NB4 (cell line): Measurements from ENCODE around the gene UHRF1.
"Not testable (repeated sequence)": the region's sequence is repeated elsewhere in the genome, so short reads cannot be mapped to it uniquely, and the experiment has no call there.

Experiments
- DNase-seq: peaks from one replicate; pipeline ENCODE4 v3.0.0; 2010; ENCODE audit warnings: low read depth
- H3K4me3 ChIP-seq: one replicate; pipeline ENCODE4 v1.5.1; 2011; ENCODE audit warnings: mild to moderate bottlenecking, low read depth, low read length, moderate library complexity
- MYC ChIP-seq: IDR thresholded peaks from 2 replicates; pipeline ENCODE4 v1.6.1; 2011; ENCODE audit warnings: low read depth, low read length
- POLR2A ChIP-seq: IDR thresholded peaks from 2 replicates; pipeline ENCODE4 v1.6.1; 2011; ENCODE audit warnings: mild to moderate bottlenecking; ENCODE audit not compliant: insufficient read length; ENCODE audit errors: extremely low read depth
- TF ChIP-seq, protein P1 (sequence below): IDR thresholded peaks from one replicate; pipeline ENCODE4 v1.5.1; 2012; ENCODE audit warnings: low read depth, low read length
- TF ChIP-seq, protein P2 (sequence below): IDR thresholded peaks from 2 replicates; pipeline ENCODE4 v1.6.1; 2011; ENCODE audit warnings: low read depth, low read length

UHRF1 gene

DNA sequence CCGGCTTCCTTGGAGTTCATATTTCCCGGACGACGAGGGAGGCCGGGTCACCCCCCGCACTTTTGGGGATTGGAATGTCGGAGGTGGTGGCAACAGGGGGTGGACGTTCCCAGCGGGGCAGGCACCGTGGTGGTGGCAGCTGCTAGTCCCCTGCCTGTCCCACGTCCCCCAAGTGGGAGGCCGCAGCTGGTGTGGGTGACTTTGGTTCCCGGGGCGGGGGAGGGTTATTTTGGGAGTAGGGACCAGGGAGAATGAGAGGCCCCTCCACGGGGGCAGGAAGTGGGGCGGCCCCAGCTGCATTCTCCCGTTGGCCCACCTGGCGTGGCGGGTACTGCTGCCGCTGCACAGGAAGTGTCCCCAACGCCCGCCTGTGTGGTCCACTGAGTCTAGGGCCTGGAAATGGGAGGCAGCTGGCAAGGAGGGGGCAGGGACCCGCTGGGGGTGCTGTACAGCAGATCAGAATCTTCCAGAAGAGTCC is 30.8 kb upstream of the UHRF1 start:
- no peak overlapping the region for H3K4me3 ChIP-seq
- TF ChIP-seq, protein P1, sequence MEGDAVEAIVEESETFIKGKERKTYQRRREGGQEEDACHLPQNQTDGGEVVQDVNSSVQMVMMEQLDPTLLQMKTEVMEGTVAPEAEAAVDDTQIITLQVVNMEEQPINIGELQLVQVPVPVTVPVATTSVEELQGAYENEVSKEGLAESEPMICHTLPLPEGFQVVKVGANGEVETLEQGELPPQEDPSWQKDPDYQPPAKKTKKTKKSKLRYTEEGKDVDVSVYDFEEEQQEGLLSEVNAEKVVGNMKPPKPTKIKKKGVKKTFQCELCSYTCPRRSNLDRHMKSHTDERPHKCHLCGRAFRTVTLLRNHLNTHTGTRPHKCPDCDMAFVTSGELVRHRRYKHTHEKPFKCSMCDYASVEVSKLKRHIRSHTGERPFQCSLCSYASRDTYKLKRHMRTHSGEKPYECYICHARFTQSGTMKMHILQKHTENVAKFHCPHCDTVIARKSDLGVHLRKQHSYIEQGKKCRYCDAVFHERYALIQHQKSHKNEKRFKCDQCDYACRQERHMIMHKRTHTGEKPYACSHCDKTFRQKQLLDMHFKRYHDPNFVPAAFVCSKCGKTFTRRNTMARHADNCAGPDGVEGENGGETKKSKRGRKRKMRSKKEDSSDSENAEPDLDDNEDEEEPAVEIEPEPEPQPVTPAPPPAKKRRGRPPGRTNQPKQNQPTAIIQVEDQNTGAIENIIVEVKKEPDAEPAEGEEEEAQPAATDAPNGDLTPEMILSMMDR: no peak
- TF ChIP-seq, protein P2, sequence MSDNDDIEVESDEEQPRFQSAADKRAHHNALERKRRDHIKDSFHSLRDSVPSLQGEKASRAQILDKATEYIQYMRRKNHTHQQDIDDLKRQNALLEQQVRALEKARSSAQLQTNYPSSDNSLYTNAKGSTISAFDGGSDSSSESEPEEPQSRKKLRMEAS: no peak
- no peak for TF ChIP-seq POLR2A
- no peak for TF ChIP-seq MYC
- DNase-seq: no peak

DNA sequence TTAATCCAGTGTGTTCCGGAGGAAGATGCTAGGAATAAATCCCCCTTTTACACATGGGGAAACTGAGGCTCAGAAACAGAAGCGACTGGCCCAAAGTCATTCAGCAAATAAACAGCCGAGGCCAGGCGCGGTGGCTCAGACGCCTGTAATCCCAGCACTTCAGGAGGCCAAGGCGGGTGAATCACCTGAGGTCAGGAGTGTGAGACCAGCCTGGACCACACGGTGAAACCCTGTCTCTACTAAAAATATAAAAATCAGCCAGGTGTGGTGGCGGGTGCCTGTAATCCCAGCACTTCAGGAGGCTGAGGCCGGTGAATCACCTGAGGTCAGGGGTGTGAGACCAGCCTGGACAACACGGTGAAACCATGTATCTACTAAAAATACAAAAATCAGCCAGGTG is 30.3 kb upstream of the UHRF1 start:
- DNase-seq: no peak
- TF ChIP-seq, protein P2: no peak
- TF ChIP-seq, protein P1: no peak
- no peak for TF ChIP-seq MYC
- TF ChIP-seq POLR2A: no peak
- H3K4me3 ChIP-seq: no peak overlapping the region

DNA sequence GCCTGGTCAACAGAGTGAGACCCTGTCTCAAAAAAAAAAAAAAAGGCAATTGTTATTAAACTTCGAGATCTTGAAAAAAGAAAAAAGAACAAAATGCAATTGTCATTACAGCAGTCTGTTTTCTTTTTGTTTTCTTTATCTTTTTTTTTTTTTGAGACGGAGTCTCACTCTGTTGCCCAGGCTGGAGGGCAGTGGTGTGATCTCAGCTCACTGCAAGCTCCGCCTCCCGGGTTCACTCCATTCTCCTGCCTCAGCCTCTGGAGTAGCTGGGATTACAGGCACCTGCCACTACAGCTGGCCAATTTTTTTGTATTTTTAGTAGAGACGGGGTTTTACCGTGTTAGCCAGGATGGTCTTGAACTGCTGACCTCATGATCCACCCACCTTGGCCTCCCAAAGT is 26.4 kb upstream of the UHRF1 start:
- not testable (repeated sequence) for DNase-seq, H3K4me3 ChIP-seq

DNA sequence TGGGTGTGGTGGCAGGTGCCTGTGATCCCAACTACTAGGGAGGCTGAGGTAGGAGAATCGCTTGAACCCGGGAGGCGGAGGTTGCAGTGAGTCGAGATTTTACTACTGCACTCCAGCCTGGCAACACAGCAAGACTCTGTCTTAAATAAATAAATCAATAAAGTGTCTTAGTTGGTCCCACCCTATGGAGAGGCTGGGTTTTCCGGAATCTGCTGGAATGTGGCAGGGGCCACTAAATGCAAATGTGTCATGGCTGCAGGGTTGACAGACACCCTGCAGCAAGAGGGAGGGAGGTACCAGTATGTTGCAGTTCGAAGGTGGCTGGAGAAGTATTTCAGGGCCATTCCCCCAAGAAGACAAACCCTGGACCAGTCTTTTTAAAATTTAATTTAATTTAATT is 24.3 kb upstream of the UHRF1 start:
- DNase-seq, H3K4me3 ChIP-seq: not testable (repeated sequence)

DNA sequence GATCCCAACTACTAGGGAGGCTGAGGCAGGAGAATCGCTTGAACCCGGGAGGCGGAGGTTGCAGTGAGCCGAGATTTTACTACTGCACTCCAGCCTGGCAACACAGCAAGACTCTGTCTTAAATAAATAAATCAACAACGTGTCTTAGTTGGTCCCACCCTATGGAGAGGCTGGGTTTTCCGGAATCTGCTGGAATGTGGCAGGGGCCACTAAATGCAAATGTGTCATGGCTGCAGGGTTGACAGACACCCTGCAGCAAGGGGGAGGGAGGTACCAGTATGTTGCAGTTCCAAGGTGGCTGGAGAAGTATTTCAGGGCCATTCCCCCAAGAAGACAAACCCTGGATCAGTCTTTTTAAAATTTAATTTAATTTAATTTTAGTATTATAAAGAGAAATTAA is 21.5 kb upstream of the UHRF1 start:
- DNase-seq, H3K4me3 ChIP-seq: not testable (repeated sequence)

DNA sequence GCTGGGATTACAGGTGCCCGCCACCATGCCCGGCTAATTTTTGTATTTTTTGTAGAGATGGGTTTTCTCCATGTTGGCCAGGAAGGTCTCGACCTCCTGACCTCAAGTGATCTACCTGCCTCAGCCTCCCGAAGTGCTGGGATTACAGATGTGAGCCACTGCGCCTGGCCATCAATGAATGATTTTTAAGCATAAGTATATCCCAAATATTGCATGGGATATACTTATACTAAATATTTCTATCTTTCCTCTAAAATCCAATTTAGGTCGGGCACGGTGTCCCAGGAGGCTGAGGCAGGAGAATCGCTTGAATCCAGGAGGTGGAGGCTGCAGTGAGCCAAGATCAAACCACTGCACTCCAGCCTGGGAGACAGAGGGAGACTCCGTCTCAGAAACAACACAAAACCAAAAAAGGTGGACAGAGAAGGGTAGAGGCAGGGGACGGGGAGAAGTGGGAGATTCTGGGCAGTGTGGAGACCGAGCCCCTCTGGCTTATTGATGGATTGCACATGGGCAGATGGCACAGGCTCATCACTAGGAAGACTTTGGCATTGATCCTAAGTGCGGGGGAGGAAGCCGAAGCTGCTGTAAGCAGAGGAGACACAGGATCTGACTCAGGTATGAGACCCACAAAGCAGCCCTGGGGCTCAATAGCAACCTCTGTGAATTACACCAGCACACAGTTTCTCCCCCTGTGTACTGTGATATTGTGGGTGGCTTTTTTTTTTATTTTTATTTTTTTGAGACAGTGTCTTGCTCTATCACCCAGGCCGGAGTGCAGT is 20.1 kb upstream of the UHRF1 start:
- no peak overlapping the region for H3K4me3 ChIP-seq
- DNase-seq: no peak
- TF ChIP-seq POLR2A (no peak), MYC (no peak)
- TF ChIP-seq, protein P1: no peak
- TF ChIP-seq, protein P2: no peak

DNA sequence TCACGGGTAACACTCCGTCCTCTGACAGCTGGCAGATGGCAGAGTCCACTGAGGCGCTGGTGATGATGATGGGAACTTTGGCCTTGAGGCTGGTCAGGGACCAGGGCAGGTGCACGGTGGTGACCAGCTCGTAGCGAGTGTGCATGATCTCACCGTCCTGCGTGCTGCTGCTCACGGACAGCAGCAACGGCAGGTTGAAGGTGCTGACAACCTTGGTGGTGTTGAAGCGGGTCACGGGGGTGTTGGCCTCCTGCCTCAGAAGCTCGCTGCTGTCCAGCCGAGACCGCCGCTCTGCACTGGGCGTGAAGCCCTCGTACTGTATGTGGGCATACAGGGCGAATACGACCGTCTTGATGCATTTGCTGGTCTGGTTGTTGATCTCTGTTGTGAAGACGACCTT is 18.2 kb upstream of the UHRF1 start:
- H3K4me3 ChIP-seq: no peak overlapping the region
- DNase-seq: no peak
- TF ChIP-seq MYC: no peak
- TF ChIP-seq, protein P1: no peak
- TF ChIP-seq, protein P2: no peak
- no peak for TF ChIP-seq POLR2A

DNA sequence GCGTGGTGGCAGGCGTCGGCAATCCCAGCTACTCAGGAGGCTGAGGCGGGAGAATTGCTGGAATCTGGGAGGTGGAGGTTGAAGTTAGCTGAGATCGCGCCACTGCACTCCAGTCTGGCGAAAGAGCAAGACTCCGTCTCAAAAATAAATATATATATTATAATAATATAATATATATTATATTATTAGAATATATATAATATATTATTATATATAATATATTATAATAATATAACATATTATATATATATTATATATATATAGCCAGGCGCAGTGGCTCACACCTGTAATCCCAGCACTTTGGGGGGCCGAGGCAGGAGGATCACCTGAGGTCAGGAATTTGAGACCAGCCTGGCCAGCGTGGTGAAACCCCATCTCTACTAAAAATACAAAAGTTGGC is 16.3 kb upstream of the UHRF1 start:
- H3K4me3 ChIP-seq, DNase-seq: not testable (repeated sequence)
